COR-L47 (cell line): ENCODE results near the gene ARHGAP23.
A peak's percentile ranks its signal among the peaks of the same experiment; 100 is the strongest.
"Not testable (repeated sequence)": the region's sequence is repeated elsewhere in the genome, so short reads cannot be mapped to it uniquely, and the experiment has no call there.

Source experiments
- DNase-seq: peaks from one replicate; lab custom pipeline; 2025; lab: John Stamatoyannopoulos, UW

The ARHGAP23 gene

DNA sequence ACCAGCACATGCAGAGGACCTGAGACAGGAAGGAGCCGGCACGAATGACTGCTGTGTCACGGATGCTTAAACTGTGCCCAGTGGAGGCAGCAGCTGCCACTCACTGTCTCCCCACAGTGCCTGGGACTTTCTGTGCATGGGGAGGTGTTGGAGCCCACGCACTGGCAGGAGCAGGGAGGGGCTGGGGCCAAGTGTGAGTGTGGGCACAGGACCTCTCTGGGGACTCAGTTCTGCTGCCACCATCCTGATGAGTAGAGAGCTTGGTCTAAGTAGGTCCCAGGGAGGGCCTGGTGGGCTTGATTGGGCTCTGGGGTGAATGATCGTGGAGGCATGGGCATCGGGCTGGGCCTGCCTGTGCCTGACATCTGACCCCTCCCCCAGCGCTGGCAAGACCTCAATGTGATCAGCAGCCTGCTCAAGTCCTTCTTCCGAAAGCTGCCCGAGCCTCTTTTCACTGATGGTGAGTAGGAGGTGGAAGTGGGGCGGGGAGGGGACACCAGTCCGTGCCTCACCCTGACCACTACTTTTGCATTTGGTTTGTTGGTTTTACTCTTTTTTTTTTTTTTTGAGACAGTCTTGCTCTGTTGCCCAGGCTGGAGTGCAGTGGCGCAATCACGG is 57.5 kb downstream of the ARHGAP23 start:
- DNase-seq: not testable (repeated sequence)

- DNase-seq: not testable (repeated sequence)
Measured at GRCh38 chr17:38489774-38490173, 61.5 kb downstream of the ARHGAP23 start.

DNA sequence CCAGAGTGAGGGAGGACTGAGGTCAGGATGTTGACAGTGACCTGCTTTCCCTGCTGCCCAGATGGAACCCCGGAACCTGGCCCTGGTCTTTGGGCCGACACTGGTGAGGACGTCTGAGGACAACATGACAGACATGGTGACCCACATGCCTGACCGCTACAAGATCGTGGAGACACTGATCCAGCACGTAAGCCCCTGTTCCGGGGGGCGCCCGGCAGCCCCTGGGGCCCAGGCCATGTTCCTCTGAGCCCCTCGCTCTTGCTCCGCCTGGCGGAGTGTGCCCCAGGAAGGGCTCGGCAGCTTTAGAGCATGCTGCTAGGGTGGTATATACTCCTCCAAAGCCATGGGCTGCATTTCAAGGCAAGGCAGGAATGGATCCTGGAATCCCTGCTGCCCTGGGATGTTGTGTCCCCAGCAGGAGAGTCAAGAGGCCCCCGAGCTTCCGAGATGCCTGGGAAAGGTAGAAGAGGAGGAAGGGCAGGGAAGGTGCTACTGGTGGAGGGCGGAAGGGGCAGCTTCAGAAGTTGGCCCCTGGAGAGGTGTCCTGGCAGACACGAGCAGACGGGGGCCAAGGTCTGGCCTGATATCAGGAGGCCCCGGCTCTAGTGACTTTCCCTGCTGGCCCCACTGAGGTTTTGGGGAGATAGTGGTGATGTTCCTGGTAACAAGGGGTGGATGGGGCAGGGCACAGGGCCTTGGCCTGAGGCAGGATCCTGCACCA is 63.2 kb downstream of the ARHGAP23 start:
- not testable (repeated sequence) for DNase-seq

- peak; percentile 84 for DNase-seq
Measured at GRCh38 chr17:38492067-38493040, 64.1 kb downstream of the ARHGAP23 start.

GRCh38 chr17:38494152-38494551 is 65.9 kb downstream of the ARHGAP23 start:
- DNase-seq: not testable (repeated sequence)

GRCh38 chr17:38497656-38498055 is 69.4 kb downstream of the ARHGAP23 start:
- DNase-seq: not testable (repeated sequence)

DNA sequence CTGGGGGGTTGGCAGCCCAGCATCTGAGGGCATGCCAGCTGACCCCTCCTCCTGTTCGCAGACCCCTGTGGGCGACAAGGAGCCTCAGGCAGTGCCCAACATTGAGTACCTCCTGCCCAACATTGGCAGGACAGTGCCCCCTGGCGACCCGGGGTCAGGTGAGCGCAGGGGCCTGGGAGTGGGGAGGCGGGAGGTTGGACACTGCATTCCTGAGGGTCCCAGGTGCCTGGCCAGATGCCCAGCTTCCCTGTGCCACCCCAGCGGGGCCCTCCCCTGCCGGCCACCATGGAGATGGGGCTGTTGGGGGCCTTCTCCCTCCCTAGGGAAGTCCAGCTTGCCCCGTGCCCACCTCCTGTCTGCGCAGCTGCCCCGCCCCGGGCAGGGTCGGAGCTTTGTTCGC is 70.1 kb downstream of the ARHGAP23 start:
- no peak for DNase-seq

- not testable (repeated sequence) for DNase-seq
Measured at GRCh38 chr17:38499230-38499629, 71.0 kb downstream of the ARHGAP23 start.

DNA sequence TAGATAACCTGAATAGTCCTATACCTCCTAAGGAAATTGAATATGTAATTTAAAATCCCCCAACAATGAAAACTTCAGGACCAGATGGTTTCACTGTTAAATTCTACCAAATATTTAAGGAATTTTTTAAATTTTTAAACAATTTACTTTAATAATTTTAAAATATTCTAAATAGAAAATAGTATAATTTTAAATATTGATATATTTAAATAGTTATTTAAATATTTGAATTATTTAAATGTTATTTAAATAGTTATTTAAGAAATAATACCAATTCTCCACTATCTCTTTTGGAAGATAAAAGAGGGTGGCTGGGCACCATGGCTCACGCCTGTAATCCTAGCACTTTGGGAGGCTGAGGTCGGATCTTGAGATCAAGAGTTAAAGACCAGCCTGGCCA is 73.5 kb downstream of the ARHGAP23 start:
- DNase-seq: not testable (repeated sequence)

GRCh38 chr17:38503286-38503913 is 75.1 kb downstream of the ARHGAP23 start:
- DNase-seq: not testable (repeated sequence)

DNA sequence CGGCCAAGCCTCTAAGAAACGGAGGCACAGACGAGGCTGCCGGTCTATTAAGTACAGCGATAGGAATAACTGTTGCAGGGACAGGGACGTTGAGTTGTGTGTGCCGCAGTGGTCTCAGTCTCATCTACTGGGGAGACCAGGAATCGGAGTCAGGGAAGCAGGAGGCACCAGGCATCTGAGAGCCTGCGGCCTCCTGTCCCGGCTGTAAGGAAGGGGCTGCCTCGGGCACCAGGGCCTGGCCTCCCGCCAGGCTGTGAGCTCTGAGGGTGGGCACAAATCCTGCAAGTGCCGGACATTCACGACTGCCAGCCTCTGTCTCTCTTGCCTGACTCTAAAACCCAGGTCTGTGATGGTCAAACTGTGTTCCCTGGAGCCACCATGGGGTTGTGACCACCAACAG is 76.0 kb downstream of the ARHGAP23 start:
- no peak for DNase-seq

- no peak for DNase-seq
Measured at GRCh38 chr17:38507436-38507835, 79.2 kb downstream of the ARHGAP23 start.

GRCh38 chr17:38507921-38508569 is 79.8 kb downstream of the ARHGAP23 start:
- DNase-seq: no peak

DNA sequence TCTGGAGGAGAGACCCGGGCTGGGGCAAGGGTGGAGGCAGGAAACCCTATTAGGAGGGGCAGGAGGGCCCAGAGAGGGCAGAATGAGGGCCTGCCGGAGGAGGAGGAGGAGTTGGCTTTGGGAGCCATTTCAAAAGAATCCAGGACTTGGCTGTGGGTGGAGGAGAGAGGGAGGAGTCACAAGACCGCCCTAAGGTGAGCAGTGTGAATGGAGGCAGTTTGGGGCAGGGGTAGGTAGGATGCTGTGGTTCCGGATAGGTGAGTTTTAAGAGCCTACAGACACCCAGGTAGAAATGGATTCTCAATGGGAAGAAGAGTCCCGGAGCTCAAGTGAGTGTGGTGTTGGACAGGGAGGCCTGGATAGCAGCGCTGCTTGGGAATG is 80.3 kb downstream of the ARHGAP23 start:
- DNase-seq: no peak

DNA sequence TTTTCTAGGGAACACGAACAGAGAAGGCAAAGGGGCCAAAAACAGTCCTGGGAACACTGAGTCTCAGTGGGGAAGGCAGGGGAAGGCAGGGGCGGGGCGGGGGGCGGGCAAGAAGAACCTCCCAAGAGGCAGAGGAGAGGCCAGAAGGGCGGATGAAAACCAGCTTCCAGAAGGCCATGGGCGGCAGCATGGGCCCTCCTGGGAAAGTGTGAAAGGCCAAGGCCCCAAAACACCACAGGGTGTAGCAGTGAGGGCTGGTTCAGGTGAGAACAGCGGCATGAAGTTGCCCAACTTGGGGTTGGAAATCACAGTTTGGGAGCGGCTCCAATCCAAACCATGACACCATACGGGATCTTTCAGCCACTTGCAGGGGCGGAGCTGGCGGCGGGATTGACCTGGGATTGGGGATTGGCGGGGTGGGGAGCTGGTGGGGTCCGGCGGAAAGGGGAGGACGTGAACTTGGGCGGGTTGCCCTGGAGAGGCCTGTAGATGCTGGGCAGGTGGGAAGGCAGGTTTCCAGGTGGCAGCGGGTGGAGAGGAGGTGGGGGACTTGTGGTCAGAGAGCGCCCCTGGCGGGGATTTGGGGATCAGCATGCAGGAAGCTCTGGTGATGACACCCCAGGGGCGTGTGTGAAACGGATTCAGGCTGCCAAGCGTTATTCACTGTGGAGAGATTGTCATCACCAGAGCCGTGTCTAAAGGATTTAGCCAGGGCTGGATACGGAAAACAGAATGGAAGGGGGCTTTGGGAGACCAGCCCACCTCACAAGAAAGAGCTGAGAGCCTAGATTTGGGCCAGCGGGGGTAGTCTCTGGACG is 80.9 kb downstream of the ARHGAP23 start:
- DNase-seq: no peak

DNA sequence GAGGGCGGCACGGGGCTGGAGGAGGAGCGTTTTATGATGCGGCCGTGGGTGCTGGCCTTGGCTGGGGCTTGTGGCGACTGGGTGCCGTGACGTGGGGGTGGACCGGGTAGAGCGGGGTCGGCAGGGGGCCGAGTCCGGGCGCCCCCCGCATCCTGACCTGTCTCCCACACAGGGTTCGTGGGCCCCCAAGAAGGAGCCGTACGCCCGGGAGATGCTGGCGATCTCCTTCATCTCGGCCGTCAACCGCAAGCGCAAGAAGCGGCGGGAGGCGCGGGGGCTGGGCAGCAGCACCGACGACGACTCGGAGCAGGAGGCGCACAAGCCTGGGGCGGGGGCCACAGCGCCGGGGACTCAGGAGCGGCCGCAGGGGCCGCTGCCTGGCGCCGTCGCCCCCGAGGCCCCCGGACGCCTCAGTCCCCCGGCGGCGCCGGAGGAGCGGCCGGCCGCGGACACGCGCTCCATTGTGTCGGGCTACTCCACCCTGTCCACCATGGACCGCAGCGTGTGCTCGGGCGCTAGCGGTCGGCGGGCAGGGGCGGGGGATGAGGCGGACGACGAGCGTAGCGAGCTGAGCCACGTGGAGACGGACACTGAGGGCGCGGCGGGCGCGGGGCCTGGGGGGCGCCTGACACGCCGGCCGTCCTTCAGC is 81.6 kb downstream of the ARHGAP23 start:
- DNase-seq: no peak

DNA sequence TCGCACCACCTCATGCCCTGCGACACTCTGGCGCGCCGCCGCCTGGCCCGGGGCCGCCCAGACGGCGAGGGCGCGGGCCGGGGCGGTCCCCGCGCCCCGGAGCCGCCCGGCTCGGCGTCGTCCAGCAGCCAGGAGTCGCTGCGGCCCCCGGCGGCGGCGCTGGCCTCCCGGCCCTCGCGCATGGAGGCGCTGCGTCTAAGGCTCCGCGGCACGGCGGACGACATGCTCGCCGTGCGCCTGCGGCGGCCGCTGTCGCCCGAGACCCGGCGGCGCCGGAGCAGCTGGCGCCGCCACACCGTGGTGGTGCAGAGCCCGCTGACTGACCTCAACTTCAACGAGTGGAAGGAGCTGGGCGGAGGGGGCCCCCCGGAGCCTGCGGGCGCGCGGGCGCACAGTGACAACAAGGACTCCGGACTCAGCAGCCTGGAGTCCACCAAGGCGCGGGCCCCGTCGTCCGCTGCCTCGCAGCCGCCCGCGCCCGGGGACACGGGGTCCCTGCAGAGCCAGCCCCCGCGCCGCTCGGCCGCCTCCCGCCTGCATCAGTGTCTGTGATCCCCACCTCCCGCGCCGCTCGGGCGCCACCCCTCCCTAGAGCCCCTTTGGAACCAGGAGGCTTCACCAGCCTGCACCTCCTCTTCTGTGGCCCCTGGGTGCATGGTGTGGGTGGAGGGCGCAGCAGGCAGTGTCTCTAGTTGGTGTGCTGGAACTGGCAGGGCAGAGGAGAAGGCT is 82.3 kb downstream of the ARHGAP23 start:
- DNase-seq: no peak

- DNase-seq: no peak
Measured at GRCh38 chr17:38511150-38512108, 83.2 kb downstream of the ARHGAP23 start.
